ENCODE measurements around the gene TNNI2. TPM values are rescaled to one million over a fixed set of nuclear protein-coding genes. Genes with fewer than 3 reads are reported as not detected.
"Not testable (repeated sequence)": the region's sequence is repeated elsewhere in the genome, so short reads cannot be mapped to it uniquely, and the experiment has no call there.

Gene TNNI2
- polyA plus RNA-seq, 5 donors: 0.46 to 153 (median 1.5) TPM

GRCh38 chr11:1884303-1884700 lies 45.5 kb downstream of the TNNI2 start:
- no peak for DNase-seq

GRCh38 chr11:1886551-1886950 lies 47.8 kb downstream of the TNNI2 start:
- not testable (repeated sequence) for DNase-seq

- no peak for DNase-seq
Measured at GRCh38 chr11:1887451-1888346, 48.9 kb downstream of the TNNI2 start.

- DNase-seq: no peak
Measured at GRCh38 chr11:1888347-1888753, 49.6 kb downstream of the TNNI2 start.

DNA sequence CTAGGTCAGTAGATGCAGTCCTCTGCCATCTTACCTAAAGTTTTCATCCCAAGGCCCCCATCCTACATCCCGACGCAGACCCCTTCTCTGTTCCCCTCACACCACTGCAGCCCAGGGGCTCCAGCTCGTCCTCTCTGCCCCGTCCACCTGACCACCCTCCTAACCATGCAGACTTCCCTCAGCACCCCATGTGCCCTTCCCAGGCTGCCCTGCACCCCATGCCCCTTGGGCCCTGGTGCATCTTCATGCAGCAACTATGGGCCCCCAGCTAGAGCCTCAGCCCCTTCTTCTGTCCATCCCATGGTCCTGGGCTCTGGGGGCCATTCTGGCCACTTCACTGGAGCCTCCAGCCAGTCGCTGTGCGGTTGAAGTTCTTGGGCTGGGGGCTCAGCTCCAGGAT lies 50.0 kb downstream of the TNNI2 start:
- DNase-seq: no peak

- DNase-seq: no peak
Measured at GRCh38 chr11:1889224-1889930, 50.6 kb downstream of the TNNI2 start.

DNA sequence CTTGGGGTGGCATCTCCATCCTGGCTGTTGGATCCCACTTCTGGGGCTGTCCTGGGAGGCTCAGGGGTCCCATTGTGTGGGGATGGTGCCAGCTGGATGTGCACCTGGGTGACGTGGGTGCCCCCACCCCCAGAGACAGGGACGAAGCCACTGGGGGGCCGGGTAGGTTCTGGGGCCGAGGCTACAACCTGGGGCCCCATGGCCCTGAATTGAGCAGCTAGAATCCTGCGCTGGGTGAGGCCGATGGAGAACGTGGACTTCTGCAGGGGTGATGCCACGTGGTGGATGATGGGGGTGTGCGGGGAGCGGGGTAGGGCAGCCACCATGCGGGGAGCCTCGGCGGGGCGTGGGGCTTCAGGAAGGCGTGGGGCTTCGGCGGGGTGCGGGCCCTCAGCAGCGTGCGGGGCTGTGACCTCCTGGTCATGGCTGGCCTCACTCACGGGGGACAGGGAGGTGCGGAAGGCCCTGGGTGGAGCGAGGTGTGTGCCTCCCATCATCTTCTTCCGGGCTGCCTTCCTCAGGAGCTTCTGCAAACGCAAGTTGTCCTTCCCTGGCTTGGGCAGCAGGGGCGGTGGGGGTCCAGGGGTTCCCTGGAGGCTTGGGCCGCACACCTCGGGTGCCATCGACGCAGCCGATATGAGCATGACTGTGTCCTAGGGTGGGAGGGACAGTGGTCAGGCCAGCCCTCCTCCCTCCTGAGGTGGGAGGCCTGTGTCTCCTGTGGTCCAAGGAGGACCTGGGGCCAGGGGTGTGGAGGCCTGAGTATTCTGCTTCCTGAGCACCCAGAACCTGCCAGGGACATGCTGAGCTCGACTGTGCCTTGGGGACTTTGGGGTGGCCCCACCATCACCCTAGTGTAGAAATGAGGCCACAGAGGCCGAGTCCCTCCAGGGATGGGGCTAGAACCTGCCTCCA lies 51.4 kb downstream of the TNNI2 start:
- no peak for DNase-seq

Other genes starting within 250 kb of the TNNI2 start
- gene KRTAP5-2, start 240.7 kb upstream of the TNNI2 start, polyA plus RNA-seq (ENCODE audit: insufficient read depth in 1 of 5, insufficient read length in 5 of 5, low replicate concordance in 1 of 5): not detected
- not detected for gene KRTAP5-3, start 230.5 kb upstream of the TNNI2 start, polyA plus RNA-seq (ENCODE audit: insufficient read depth in 1 of 5, insufficient read length in 5 of 5, low replicate concordance in 1 of 5)
- gene KRTAP5-4, start 216.8 kb upstream of the TNNI2 start, polyA plus RNA-seq (ENCODE audit: insufficient read depth in 1 of 5, insufficient read length in 5 of 5, low replicate concordance in 1 of 5): not detected
- not detected for gene KRTAP5-5, start 209.2 kb upstream of the TNNI2 start, polyA plus RNA-seq (ENCODE audit: insufficient read depth in 1 of 5, insufficient read length in 5 of 5, low replicate concordance in 1 of 5)
- gene KRTAP5-6, start 141.8 kb upstream of the TNNI2 start, polyA plus RNA-seq (ENCODE audit: insufficient read depth in 1 of 5, insufficient read length in 5 of 5, low replicate concordance in 1 of 5): not detected
- under 1 TPM; 0.08 to 0.24 (median 0.10) TPM for gene IFITM10, start 88.4 kb upstream of the TNNI2 start, polyA plus RNA-seq (ENCODE audit: insufficient read depth in 1 of 5, insufficient read length in 5 of 5, low replicate concordance in 1 of 5)
- 100 to 1,000 TPM in 4 of 5 donors, 10 to 100 TPM in 1; 97.8 to 192 (median 126) TPM for gene CTSD, start 75.1 kb upstream of the TNNI2 start, polyA plus RNA-seq (ENCODE audit: insufficient read depth in 1 of 5, insufficient read length in 5 of 5, low replicate concordance in 1 of 5)
- gene SYT8, start 4.0 kb upstream of the TNNI2 start, polyA plus RNA-seq (ENCODE audit: insufficient read depth in 1 of 5, insufficient read length in 5 of 5, low replicate concordance in 1 of 5): 1 to 10 TPM in 1 of 5 donors, under 1 TPM in 4; 0.15 to 1.2 (median 0.57) TPM
- 1 to 10 TPM; 5.4 to 9.9 (median 7.6) TPM for gene LSP1, start 14.1 kb downstream of the TNNI2 start, polyA plus RNA-seq (ENCODE audit: insufficient read depth in 1 of 5, insufficient read length in 5 of 5, low replicate concordance in 1 of 5)
- gene PRR33, start 52.9 kb downstream of the TNNI2 start, polyA plus RNA-seq (ENCODE audit: insufficient read depth in 1 of 5, insufficient read length in 5 of 5, low replicate concordance in 1 of 5): under 1 TPM; 0.05 to 0.47 (median 0.16) TPM
- gene TNNT3, start 80.7 kb downstream of the TNNI2 start, polyA plus RNA-seq (ENCODE audit: insufficient read depth in 1 of 5, insufficient read length in 5 of 5, low replicate concordance in 1 of 5): 100 to 1,000 TPM in 1 of 5 donors, 10 to 100 TPM in 1, 1 to 10 TPM in 3; 2.5 to 291 (median 4.9) TPM
- 10 to 100 TPM; 33.3 to 60.5 (median 54.7) TPM for gene MRPL23, start 108.4 kb downstream of the TNNI2 start, polyA plus RNA-seq (ENCODE audit: insufficient read depth in 1 of 5, insufficient read length in 5 of 5, low replicate concordance in 1 of 5)
- 1,000 to 10,000 TPM in 2 of 5 donors, 100 to 1,000 TPM in 3; 610 to 1,942 (median 947) TPM for gene H19, start 158.9 kb downstream of the TNNI2 start, polyA plus RNA-seq (ENCODE audit: insufficient read depth in 1 of 5, insufficient read length in 5 of 5, low replicate concordance in 1 of 5)

Data from right lung (tissue), 5 donors.